LNCaP clone FGC (cell line): Measurements from ENCODE around the gene BMAL2.

Experiments used
- DNase-seq: peaks from one replicate; pipeline ENCODE4 v3.0.0-alpha.2; 2011; ENCODE audit warnings: low read depth
- H3K4me3 ChIP-seq: 2 replicates; pipeline ENCODE4 v1.5.1; 2011; ENCODE audit warnings: mild to moderate bottlenecking, low read depth, low read length, control low read depth
- TF ChIP-seq, protein P1 (sequence below): IDR thresholded peaks from 2 replicates; pipeline ENCODE4 v1.5.1; 2012; ENCODE audit warnings: mild to moderate bottlenecking; ENCODE audit not compliant: control insufficient read depth, insufficient read depth; ENCODE audit errors: extremely low read depth

BMAL2 gene, protein sequence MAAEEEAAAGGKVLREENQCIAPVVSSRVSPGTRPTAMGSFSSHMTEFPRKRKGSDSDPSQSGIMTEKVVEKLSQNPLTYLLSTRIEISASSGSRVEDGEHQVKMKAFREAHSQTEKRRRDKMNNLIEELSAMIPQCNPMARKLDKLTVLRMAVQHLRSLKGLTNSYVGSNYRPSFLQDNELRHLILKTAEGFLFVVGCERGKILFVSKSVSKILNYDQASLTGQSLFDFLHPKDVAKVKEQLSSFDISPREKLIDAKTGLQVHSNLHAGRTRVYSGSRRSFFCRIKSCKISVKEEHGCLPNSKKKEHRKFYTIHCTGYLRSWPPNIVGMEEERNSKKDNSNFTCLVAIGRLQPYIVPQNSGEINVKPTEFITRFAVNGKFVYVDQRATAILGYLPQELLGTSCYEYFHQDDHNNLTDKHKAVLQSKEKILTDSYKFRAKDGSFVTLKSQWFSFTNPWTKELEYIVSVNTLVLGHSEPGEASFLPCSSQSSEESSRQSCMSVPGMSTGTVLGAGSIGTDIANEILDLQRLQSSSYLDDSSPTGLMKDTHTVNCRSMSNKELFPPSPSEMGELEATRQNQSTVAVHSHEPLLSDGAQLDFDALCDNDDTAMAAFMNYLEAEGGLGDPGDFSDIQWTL

DNA sequence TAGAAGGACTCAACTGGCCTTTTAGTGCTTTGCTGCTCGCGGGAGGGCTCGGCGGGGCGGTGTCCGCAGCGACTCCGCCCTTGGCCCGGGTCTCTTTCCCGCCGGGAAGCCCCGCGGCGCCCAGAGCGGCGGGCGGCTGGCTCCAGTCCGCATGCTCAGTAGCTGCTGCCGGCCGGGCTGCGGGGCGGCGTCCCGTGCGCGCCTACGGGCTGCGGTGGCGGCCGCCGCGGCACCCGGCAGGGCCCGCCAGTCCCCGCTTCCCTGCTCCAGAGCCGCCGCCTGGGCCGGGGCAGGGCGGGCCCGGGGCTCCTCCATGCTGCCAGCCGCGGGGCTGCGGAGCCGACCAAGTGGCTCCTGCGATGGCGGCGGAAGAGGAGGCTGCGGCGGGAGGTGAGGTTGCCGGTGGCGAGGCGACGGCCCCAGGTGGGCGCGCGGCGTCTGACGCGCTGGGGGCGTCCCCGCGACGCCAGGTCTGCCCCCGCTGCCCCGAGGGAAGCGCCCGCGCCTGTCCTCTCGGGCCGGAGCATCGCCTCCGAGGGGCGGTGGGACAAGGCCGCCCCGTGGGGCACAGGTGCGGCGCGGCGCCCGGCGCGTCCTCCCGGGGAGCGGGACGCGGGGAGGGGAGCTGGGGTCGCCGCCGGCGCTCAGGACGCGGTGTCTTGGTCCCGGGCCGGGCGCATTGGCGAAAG is at the start of gene BMAL2:
BMAL2 (plus strand) TSS at position 123 of the 689 bp plus-strand sequence; CDS start at position 360, 237 bp downstream.
- H3K4me3 ChIP-seq: peak within 1 kb of the TSS; percentile 51
- no peak for DNase-seq
- TF ChIP-seq, protein P1, sequence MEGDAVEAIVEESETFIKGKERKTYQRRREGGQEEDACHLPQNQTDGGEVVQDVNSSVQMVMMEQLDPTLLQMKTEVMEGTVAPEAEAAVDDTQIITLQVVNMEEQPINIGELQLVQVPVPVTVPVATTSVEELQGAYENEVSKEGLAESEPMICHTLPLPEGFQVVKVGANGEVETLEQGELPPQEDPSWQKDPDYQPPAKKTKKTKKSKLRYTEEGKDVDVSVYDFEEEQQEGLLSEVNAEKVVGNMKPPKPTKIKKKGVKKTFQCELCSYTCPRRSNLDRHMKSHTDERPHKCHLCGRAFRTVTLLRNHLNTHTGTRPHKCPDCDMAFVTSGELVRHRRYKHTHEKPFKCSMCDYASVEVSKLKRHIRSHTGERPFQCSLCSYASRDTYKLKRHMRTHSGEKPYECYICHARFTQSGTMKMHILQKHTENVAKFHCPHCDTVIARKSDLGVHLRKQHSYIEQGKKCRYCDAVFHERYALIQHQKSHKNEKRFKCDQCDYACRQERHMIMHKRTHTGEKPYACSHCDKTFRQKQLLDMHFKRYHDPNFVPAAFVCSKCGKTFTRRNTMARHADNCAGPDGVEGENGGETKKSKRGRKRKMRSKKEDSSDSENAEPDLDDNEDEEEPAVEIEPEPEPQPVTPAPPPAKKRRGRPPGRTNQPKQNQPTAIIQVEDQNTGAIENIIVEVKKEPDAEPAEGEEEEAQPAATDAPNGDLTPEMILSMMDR: no peak

DNA sequence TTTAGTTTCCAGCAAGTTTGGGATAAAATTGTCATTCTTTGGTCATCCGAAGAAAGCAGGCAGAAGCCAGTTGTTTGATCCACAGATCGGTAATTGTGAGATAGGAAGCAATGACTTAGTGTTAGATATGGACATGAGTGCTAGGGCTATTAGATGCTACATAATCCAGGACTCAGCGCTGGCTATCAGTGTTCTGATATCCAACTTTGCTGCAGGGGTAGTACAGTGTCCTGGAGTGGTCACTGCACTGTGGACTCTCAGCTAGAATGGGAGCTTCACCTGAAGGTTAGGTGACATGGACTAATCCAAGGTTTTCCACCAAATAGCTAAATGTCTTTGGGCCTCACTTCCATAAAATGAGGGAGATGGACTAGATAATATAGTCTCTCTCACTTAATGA is 48.6 kb upstream of the BMAL2 start:
- DNase-seq: no peak
- TF ChIP-seq, protein P1: no peak

DNA sequence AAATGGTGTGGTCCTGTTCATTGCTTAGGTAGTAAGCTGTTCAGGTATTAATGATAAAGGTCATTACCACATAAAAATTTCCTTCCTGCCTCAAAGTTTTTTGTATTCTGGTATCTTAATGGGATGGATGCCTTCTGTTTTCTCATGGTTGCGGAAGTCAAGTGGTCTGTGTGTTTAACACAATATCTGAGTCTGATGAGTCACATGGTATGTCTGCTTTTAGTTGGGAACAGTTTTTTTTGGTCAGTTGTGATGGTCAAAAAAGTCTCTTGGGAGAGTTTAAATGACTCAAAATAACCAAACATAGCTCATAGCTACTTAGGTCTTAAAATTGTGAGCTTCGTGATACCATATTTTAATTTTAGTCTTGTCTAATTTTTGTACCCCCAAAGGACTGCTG is 47.9 kb upstream of the BMAL2 start:
- no peak for DNase-seq
- TF ChIP-seq, protein P1: no peak

More for the DNA sequence above, 48.6 kb upstream of the BMAL2 start:
- H3K4me3 ChIP-seq: no peak overlapping the region

DNA sequence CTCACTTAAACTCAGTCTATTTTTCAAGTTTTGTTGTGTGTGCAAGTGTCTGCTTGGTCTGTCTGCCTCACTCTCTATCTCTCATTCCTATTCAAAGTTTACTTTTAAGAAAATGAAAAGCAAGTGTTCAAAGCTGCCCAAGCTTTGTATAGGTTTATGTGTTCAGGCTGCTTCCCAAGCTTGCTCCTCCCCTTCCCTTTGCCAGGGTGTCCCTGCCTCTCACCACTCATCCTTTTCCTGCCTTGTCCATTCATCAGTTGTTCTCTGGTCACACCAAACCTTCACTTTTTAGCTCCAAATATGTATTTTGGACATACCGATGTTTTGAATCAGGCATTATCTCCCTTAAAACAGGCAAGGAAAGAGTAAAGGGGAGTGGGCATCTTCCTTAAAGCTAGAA is 47.2 kb upstream of the BMAL2 start:
- TF ChIP-seq, protein P1: no peak
- H3K4me3 ChIP-seq: no peak overlapping the region
- no peak for DNase-seq

More for the DNA sequence above, 47.9 kb upstream of the BMAL2 start:
- no peak overlapping the region for H3K4me3 ChIP-seq

DNA sequence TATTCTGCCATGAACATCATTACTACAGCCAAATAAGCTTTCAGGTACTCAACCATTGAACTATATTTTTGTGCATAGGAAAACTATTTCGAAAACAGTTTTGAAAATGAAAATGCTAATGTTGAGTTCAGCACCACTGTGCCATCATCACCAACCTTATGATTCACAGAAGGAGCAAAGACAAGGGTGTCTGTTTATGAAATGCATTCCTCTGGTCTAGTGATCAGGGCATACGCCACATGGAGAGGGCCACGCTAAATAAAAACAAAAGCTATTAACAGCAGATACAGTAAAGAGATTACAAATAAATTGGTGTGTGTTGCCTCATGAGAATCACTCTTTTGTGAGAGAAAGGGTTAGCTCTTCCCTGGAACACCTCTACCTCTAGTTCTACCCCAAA is 43.2 kb upstream of the BMAL2 start:
- TF ChIP-seq, protein P1: no peak
- H3K4me3 ChIP-seq: no peak overlapping the region
- no peak for DNase-seq

DNA sequence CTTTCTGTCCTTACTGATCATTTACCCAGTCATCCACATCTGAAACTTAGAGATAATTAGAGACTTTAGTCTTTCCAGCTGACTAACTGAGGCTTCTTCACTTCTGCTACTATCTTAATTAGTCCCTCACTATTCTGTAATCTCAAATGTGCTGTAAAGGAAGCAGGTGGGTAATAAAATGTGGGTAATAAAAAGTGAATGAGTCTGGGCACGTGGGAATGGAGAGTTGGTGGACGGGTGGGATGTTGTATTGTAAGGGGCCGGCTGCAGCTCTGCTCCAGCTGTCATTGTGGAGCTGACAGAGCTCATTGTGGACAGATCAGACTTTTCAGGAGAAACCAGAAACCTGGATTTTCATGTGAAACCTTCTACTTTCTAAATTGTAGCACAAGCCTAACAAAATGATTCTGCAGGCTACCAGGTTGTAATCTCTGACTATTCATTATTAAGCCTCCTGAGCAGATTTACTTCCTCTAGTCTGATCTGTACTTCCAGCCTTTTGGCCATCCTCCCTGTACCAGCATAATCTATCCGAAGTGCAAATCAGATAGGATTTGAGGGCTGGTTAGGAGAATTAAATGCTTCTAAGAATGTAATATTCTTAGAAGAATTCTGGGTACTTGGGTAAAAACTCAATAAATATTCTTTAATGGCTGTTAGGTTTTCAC is 42.0 kb upstream of the BMAL2 start:
- no peak overlapping the region for H3K4me3 ChIP-seq
- no peak for DNase-seq
- TF ChIP-seq, protein P1: no peak
